ENCODE measurements around the gene PDLIM1. TPM values are rescaled to one million over a fixed set of nuclear protein-coding genes. Genes with fewer than 3 reads are reported as not detected.
A peak's percentile ranks its signal among the peaks of the same experiment; 100 is the strongest.

The PDLIM1 gene
- total and polyA plus RNA-seq, 2 donors (not counting 1 experiment from before 2014, with no cell fraction given): 24.3 to 390 TPM

DNA sequence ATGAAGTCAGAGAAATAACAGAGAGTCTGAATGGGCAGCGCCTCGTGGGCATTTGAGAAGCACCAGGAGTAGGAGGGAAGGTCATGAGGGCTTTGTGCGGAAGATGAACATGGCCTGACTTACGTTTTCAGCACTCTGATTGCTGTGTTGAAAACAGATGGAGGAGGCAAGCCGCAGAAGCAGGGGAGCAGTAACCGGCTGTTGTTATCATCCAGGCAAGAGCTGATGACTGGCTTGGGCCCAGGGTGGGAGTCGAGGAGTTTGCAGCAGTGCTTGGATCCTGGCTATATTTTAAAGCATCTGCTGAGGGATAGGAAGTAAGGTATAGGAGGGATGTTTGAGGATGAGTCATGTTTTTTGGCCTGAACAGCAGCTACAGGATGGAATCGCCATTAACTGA, 12.7 kb upstream of the PDLIM1 start:
- DNase-seq (ENCODE audit: low read depth in 2 of 2): peak in 1 of 2 donors; percentile 49
- no peak overlapping the region for H3K27ac ChIP-seq (ENCODE audit: insufficient read depth, low read length)
- no peak overlapping the region for H3K4me3 ChIP-seq (replicated peaks in 1 of 4; ENCODE audit: control extremely low read depth in 1 of 4, insufficient read depth in 1 of 4, low read depth in 3 of 4, low read length in 4 of 4)
- no peak overlapping the region for H2AFZ ChIP-seq (ENCODE audit: low read length)
- H4K20me1 ChIP-seq (ENCODE audit: control insufficient read depth, extremely low read depth, insufficient read depth, low read length): no peaks in the 10 kb centered on the region
- no peaks in the 10 kb centered on the region for H3K36me3 ChIP-seq (ENCODE audit: control insufficient read depth, insufficient read depth, low read length)
- TF ChIP-seq EZH2 (IDR thresholded peaks at IDR 0.05; ENCODE audit: low read length, missing control alignments): no peak
- TF ChIP-seq, protein P1, sequence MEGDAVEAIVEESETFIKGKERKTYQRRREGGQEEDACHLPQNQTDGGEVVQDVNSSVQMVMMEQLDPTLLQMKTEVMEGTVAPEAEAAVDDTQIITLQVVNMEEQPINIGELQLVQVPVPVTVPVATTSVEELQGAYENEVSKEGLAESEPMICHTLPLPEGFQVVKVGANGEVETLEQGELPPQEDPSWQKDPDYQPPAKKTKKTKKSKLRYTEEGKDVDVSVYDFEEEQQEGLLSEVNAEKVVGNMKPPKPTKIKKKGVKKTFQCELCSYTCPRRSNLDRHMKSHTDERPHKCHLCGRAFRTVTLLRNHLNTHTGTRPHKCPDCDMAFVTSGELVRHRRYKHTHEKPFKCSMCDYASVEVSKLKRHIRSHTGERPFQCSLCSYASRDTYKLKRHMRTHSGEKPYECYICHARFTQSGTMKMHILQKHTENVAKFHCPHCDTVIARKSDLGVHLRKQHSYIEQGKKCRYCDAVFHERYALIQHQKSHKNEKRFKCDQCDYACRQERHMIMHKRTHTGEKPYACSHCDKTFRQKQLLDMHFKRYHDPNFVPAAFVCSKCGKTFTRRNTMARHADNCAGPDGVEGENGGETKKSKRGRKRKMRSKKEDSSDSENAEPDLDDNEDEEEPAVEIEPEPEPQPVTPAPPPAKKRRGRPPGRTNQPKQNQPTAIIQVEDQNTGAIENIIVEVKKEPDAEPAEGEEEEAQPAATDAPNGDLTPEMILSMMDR (conservative IDR thresholded peaks at IDR 0.05 in 1 of 2, IDR thresholded peaks at IDR 0.05 in 1 of 2; ENCODE audit: low read depth in 1 of 2, low read length in 2 of 2): no peak
- H3K79me2 ChIP-seq (ENCODE audit: control insufficient read depth, insufficient read depth, low read length): no peaks in the 10 kb centered on the region
- no peak overlapping the region for H3K9ac ChIP-seq (ENCODE audit: insufficient read depth, low read length)
- H3K4me2 ChIP-seq (ENCODE audit: extremely low read depth, insufficient read depth, low read length): no peak overlapping the region
- peaks cover 6% of the 10 kb centered on the region for H3K4me1 ChIP-seq (ENCODE audit: control insufficient read depth, extremely low read depth, insufficient read depth, low read length)
- H3K9me3 ChIP-seq (ENCODE audit: control insufficient read depth, insufficient read depth, low read depth, low read length): no peaks in the 10 kb centered on the region
- H3K27me3 ChIP-seq (ENCODE audit: control insufficient read depth, insufficient read depth, low read length): no peaks in the 10 kb centered on the region

DNA sequence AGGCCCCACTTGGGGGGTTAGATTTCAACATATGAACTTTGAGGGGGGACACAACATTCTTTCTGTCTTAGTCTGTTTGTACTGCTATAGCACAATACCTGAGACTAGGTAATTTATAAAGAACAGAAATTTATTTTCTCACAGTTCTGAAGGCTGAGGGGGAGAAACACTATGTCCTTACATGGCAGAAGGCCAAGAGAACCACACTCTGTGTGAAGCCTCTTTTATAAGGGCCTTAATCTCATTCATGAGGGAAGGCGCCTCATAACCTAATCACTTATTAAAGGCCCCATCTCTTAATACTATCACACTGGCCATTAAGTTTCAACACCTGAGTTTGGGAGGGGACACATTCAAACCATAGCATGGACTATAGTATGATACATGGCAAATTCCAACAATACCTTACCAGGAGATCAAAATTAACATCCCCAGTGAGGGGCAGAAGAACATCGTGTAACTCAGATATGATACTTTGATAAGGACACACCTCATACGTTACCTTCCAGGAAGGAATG, 9.3 kb upstream of the PDLIM1 start:
- no peak overlapping the region for H2AFZ ChIP-seq (ENCODE audit: low read length)
- no peak overlapping the region for H3K4me3 ChIP-seq (replicated peaks in 1 of 4; ENCODE audit: control extremely low read depth in 1 of 4, insufficient read depth in 1 of 4, low read depth in 3 of 4, low read length in 4 of 4)
- no peak overlapping the region for H3K9ac ChIP-seq (ENCODE audit: insufficient read depth, low read length)
- no peaks in the 10 kb centered on the region for H3K27me3 ChIP-seq (ENCODE audit: control insufficient read depth, insufficient read depth, low read length)
- TF ChIP-seq, protein P1 (conservative IDR thresholded peaks at IDR 0.05 in 1 of 2, IDR thresholded peaks at IDR 0.05 in 1 of 2; ENCODE audit: low read depth in 1 of 2, low read length in 2 of 2): no peak
- TF ChIP-seq EZH2 (IDR thresholded peaks at IDR 0.05; ENCODE audit: low read length, missing control alignments): no peak
- peaks cover 1% of the 10 kb centered on the region for H3K4me1 ChIP-seq (ENCODE audit: control insufficient read depth, extremely low read depth, insufficient read depth, low read length)
- no peaks in the 10 kb centered on the region for H3K9me3 ChIP-seq (ENCODE audit: control insufficient read depth, insufficient read depth, low read depth, low read length)
- H4K20me1 ChIP-seq (ENCODE audit: control insufficient read depth, extremely low read depth, insufficient read depth, low read length): no peaks in the 10 kb centered on the region
- H3K79me2 ChIP-seq (ENCODE audit: control insufficient read depth, insufficient read depth, low read length): no peaks in the 10 kb centered on the region
- H3K27ac ChIP-seq (ENCODE audit: insufficient read depth, low read length): no peak overlapping the region
- no peaks in the 10 kb centered on the region for H3K36me3 ChIP-seq (ENCODE audit: control insufficient read depth, insufficient read depth, low read length)
- no peak for DNase-seq (ENCODE audit: low read depth in 2 of 2)
- H3K4me2 ChIP-seq (ENCODE audit: extremely low read depth, insufficient read depth, low read length): no peak overlapping the region

DNA sequence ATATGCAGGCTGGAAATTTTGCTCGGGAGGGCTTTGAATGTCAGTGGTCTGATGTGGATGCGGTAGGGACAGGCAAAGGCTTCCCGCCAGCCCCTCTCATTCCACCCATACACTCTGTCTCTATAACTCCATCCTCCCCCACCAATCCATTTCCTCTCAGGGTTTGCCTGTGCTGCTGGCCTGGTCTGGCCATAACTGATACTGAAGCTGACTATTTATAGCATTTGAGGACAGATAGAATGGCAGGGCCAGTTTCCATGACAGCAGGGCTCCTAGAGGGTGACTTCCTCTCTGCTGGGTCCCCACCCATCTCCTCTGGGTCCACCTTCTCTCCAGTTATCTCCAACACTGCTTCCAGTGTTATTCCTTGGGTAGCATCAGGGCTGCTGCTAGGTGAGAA, 6.6 kb upstream of the PDLIM1 start:
- Histone ChIP-seq H3K4me1 (ENCODE audit: control insufficient read depth, extremely low read depth, insufficient read depth, low read length) (peaks cover 5% of the 10 kb centered on the region), H4K20me1 (ENCODE audit: control insufficient read depth, extremely low read depth, insufficient read depth, low read length) (no peaks in the 10 kb centered on the region), H3K27ac (ENCODE audit: insufficient read depth, low read length) (no peak overlapping the region), H2AFZ (ENCODE audit: low read length) (no peak overlapping the region), H3K36me3 (ENCODE audit: control insufficient read depth, insufficient read depth, low read length) (no peaks in the 10 kb centered on the region), H3K9ac (ENCODE audit: insufficient read depth, low read length) (no peak overlapping the region), H3K4me3 (replicated peaks in 1 of 4; ENCODE audit: control extremely low read depth in 1 of 4, insufficient read depth in 1 of 4, low read depth in 3 of 4, low read length in 4 of 4) (no peak overlapping the region), H3K4me2 (ENCODE audit: extremely low read depth, insufficient read depth, low read length) (no peak overlapping the region), H3K79me2 (ENCODE audit: control insufficient read depth, insufficient read depth, low read length) (no peaks in the 10 kb centered on the region), H3K9me3 (ENCODE audit: control insufficient read depth, insufficient read depth, low read depth, low read length) (no peaks in the 10 kb centered on the region), H3K27me3 (ENCODE audit: control insufficient read depth, insufficient read depth, low read length) (no peaks in the 10 kb centered on the region)
- DNase-seq (ENCODE audit: low read depth in 2 of 2): no peak
- TF ChIP-seq, protein P1 (conservative IDR thresholded peaks at IDR 0.05 in 1 of 2, IDR thresholded peaks at IDR 0.05 in 1 of 2; ENCODE audit: low read depth in 1 of 2, low read length in 2 of 2): no peak
- TF ChIP-seq EZH2 (IDR thresholded peaks at IDR 0.05; ENCODE audit: low read length, missing control alignments): no peak
